ENCODE data around the gene FZD2.

The FZD2 gene

DNA sequence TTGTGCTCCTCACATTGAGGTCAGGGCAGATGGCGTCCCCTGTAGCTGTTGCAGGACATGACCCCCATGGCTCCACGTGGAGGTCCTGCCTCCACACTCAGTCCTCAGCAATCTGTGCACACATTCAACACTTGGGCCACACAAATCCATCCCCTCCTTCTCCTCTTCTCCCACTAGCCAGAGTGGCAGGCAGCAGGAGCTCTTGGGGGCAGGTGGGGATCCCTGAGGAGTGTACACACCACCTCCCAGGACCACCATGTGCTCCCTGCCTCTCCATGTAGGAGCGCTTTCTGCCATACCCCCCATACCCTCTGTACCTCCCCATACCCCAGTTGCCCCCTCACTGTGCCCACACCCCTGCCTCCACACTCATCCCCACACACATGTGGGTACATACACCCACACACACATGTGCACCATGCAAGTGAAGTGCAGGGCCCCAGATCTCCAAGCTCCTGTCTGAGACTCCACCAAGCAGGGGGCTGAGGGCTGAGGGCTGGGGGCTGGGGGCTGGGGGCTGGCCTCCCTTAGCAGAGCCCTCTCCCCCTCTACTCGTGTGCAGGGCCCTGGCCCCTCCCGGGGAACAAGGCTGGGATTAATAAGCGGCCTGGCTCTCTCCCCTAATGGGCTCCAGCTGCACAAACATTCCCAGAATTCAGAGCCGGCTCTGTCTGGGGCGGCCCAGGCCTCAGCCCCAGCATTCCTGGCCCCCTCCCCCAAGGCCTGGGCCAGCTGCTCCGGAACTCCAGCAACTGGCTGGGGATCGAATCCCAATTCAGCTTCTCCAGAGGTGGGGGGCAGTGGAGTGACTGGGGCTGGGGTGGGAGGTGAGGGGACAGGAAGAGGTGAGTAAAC is 50.8 kb downstream of the FZD2 start:
- Mint-ChIP-seq H3K9me3 (no peaks in the 10 kb centered on the region), H3K4me1 (peaks cover 80% of the 10 kb centered on the region), H3K4me3 (no peak overlapping the region), H3K36me3 (ENCODE audit: low read depth) (no peaks in the 10 kb centered on the region), H3K27me3 (ENCODE audit: low read depth, poor library complexity) (peaks cover 3% of the 10 kb centered on the region), H3K27ac (peak overlapping the region; percentile 89)
- DNase-seq: peak; percentile 53
- TF ChIP-seq, protein P1, sequence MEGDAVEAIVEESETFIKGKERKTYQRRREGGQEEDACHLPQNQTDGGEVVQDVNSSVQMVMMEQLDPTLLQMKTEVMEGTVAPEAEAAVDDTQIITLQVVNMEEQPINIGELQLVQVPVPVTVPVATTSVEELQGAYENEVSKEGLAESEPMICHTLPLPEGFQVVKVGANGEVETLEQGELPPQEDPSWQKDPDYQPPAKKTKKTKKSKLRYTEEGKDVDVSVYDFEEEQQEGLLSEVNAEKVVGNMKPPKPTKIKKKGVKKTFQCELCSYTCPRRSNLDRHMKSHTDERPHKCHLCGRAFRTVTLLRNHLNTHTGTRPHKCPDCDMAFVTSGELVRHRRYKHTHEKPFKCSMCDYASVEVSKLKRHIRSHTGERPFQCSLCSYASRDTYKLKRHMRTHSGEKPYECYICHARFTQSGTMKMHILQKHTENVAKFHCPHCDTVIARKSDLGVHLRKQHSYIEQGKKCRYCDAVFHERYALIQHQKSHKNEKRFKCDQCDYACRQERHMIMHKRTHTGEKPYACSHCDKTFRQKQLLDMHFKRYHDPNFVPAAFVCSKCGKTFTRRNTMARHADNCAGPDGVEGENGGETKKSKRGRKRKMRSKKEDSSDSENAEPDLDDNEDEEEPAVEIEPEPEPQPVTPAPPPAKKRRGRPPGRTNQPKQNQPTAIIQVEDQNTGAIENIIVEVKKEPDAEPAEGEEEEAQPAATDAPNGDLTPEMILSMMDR (IDR thresholded peaks at IDR 0.05): no peak

DNA sequence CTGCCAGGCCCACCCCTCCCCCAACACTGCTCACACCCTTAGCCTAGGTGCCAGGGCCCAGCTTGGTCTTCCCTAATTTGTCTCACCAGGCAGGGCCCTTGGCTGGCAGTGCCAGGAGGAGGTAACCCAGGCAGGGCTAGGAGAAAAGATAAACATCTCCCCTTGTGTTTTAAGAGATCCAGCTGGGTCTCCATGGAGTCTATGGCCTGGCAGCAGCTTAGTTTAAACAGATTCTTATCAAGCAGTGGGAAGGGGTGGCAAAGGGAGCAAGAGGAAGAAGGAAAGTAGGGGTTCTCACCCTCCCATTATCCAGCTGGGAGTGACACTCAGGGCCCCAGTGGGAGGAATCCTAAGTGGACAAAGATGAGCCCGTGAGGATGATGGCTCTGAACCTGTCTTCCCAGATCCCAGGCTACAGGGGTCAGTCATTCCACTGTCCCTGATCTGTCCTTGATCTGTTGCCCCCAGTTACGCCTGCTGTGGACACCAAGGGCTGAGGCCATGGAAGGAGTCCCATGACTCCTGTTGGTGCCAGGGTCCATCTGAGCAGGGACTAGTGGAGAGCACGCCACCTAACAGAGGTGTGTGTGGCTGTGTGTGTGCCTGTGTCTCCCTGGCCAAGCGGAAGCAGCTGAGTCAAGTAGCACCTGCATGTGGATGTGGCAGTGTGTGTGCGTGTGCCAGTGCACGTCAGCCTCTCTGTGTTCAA is 51.6 kb downstream of the FZD2 start:
- TF ChIP-seq, protein P1 (IDR thresholded peaks at IDR 0.05): no peak
- Mint-ChIP-seq H3K36me3 (ENCODE audit: low read depth) (no peaks in the 10 kb centered on the region), H3K27ac (peak overlapping the region; percentile 98), H3K4me1 (peaks cover 82% of the 10 kb centered on the region), H3K4me3 (peak overlapping the region; percentile 9), H3K27me3 (ENCODE audit: low read depth, poor library complexity) (peaks cover 3% of the 10 kb centered on the region), H3K9me3 (no peaks in the 10 kb centered on the region)
- no peak for DNase-seq

DNA sequence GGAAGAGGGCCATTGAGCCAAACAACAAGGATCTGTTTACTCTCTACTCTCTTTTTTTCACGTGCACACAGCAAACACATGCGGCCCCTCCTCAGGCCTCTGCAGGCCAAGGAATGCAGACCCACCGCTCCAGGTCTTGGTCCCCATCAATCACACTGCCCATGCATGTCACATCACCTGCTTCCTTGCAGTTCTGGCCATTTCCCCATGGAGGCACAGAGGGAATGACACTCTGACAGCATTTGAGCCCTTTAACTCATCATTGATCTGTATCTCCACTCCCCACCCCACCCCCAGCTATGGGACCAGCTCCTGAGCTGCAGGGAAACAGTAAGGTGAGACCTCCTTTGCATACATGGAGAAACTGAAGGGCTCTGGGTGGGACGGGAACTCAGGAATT is 53.0 kb downstream of the FZD2 start:
- DNase-seq: peak; percentile 69
- Mint-ChIP-seq H3K9me3 (no peaks in the 10 kb centered on the region), H3K36me3 (ENCODE audit: low read depth) (no peaks in the 10 kb centered on the region), H3K27me3 (ENCODE audit: low read depth, poor library complexity) (peaks cover 4% of the 10 kb centered on the region), H3K4me3 (peak overlapping the region; percentile 55), H3K4me1 (peaks cover 81% of the 10 kb centered on the region), H3K27ac (peak overlapping the region; percentile 96)
- TF ChIP-seq, protein P1 (IDR thresholded peaks at IDR 0.05): no peak

All from nephron progenitor cell (in vitro differentiated cells).